ENCODE measurements around the gene NKX6-2.
"Not testable (repeated sequence)": the region's sequence is repeated elsewhere in the genome, so short reads cannot be mapped to it uniquely, and the experiment has no call there.

Gene NKX6-2

DNA sequence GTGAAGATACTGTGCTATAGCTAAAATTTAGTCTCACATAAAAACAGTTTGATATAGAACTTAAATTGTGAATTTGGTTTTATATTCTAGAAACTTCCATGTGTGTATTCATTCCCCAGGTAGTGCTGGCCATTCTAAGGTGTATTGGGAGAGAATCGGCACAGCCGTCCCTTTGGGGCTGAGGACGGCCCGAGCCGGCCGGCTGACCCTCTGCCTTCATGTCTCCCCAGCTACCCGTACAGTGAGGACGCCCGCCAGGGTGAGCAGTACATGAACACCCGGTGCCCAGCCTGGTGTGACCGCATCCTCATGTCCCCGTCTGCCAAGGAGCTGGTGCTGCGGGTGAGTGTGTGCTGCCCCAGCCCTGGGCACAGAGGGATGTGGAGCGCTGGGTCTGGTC is 8.5 kb downstream of the NKX6-2 start:
- FAIRE-seq = no peak

DNA sequence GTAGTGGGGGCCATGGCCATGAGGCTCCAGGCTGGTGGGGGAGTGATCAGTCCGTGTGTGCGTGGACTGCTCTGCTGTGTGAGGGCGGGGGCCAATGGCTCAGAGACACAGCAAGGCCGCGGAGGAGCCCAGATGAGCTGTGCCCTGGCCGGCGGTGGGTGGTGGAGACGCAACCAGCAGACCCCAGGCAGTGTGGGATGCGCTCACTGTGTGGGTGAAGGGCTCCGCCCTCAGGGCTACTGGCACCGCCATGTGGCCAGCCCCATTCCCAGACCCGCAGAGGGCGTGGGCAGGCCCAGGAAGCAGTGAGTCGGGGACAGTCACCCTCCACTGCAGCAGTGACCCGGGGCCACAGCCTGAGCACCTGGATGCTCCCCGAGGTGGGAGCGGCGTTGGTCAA is 9.1 kb downstream of the NKX6-2 start:
- no peak for FAIRE-seq

DNA sequence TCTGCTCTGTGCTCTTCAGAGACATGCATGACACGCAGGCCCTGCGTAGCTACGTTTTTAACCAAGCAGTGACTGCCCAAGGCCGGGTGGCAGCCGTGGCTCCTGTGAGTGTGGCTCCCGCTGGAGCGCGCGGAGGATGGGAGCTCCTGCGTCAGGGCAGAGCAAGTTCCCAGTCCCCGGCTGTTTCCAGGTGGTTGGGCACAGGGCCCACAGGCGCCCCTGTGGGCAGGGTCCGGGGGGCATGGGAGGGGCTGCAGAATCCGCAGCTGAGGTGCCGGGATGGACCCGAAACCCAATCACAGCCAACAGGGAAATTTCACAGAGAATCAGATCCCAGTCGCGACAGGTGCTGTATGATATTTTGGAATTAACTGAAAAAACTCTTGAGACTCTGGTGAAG is 9.8 kb downstream of the NKX6-2 start:
- FAIRE-seq = no peak

DNA sequence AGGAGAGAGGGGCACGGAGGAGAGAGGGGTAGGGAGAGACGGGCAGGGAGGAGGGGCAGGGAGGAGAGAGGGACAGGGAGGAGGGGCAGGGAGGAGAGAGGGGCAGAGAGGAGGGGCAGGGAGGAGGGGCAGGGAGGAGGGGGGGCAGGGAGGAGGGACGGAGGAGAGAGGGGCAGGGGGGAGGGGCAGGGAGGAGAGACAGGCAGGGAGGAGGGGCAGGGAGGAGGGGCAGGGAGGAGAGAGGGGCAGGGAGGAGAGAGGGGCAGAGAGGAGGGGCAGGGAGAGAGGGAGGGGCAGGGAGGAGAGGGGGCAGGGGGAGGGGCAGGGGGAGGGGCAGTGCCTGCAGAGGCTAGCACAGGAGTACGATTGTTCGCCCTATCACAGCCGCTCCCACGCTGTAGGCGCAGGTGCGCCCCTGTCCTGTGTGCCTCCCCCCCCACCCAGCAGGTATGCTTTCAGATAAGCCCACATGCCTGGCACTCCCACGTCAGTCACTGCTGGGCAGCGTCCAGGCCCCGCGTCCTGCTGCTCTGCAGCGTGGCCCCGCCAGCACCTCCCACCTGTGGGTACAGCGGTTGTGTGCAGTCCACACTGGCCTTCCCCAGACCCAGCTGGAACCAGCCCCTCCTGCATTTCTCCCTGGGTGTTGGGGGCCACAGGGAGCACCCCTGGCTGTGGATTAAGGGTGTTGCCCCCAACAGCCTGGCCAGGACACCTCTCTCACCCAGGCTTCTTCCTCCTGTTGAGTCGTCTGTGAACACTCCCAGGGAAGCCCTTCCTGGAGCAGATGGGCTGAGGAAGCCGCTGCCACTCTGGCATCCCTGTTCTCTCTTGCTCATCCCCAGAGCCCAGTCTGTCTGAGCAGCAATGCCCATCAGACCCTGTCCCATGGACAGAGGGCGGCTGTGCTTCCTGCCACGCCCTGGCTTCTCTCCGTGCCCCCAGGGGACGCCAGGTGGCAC is 10.8 kb downstream of the NKX6-2 start:
- FAIRE-seq = no peak

DNA sequence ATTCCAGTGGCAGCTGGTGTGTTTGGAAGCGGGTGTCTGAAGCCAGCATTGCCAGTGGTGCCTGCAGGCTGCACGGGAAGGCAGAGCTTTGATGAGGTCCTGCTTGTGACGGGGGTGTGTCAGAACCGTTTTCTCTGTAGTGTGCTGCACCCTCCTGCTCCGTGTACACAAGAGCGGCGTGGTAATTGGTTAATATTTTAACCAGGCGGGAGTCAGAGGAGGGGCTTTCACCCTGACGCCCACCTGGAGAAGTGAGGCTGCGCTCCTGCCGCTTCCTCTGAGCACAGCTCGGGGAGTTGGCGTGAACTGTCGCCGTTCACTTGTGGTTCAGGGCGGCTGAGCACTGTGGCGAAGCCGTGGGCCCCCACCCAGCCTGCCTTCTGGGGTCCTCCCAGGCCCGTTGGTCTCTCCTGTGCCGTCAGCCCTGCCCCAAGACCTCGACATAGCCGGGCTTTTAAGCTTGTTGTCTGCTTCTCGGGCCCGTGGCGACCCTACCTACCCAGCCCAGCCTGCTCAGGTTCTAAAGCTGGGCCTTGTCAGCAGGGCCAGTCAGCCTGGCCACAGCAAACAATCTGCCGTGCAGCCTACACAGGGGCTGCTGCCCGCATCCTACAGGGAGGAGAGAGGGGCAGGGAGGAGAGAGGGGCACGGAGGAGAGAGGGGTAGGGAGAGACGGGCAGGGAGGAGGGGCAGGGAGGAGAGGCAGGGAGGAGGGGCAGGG is 11.6 kb downstream of the NKX6-2 start:
- FAIRE-seq = no peak

DNA sequence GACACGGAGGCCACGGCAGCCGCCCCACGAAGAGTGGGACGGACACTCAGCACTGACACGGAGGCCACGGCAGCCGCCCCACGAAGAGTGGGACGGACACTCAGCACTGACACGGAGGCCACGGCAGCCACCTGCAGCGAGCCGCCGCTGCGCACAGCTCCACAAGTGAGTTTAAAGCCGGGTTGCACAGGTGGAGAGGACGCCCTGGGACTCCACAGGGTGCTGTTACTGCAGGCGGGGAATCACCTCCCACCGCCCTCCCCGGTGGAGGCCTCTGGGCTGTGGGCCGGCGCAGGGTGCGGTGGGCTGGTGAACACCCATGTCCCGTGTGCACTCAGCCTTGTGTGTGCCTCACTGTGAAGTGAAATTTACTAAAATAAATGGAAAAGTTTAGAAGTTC is 13.1 kb downstream of the NKX6-2 start:
- not testable (repeated sequence) for FAIRE-seq

DNA sequence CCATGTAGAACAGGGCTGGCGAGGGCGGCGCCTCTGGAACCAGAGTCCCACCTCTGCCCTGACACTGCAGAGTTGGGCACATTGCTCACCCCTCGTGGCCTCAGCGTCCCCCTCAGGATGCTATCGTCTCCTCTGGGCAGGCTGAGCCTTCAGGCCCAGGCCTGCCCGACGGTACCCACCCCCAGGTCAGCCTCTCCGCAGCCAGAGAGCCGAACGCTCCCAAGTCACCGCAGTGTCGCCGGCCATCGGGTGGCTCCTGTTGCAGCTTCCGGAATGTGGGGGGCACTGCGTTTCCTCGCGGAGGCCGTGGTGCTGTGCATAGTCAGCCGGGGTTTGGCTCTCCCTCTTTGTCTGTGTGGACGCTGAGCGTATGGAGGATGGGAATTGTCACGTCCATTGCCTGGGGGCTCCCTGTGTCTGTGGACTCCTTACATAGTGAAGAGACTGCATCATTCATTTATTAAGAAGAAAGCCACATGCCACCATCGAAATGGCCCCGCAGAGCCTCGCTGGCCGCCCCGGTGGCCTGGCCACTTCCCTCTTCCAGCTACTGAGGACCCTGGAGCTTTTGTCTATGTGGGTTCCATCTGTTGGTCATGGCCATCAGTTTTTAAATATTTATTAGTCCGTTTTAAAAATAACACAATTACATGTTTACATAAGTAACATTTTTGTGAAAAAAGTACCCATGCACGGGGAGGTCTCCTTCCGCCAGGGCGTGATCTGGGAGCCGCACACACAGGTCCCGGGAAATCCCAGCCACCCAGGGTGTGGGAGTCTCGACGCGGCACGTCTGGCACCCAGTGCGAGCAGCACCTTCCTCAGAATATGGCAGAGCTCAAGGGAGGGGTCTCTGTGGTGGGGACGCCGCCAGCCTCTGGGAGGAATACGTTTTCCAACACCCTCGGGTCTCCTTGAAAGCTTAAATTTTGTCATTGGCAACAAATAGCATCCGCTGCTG is 15.6 kb downstream of the NKX6-2 start:
- FAIRE-seq = no peak

DNA sequence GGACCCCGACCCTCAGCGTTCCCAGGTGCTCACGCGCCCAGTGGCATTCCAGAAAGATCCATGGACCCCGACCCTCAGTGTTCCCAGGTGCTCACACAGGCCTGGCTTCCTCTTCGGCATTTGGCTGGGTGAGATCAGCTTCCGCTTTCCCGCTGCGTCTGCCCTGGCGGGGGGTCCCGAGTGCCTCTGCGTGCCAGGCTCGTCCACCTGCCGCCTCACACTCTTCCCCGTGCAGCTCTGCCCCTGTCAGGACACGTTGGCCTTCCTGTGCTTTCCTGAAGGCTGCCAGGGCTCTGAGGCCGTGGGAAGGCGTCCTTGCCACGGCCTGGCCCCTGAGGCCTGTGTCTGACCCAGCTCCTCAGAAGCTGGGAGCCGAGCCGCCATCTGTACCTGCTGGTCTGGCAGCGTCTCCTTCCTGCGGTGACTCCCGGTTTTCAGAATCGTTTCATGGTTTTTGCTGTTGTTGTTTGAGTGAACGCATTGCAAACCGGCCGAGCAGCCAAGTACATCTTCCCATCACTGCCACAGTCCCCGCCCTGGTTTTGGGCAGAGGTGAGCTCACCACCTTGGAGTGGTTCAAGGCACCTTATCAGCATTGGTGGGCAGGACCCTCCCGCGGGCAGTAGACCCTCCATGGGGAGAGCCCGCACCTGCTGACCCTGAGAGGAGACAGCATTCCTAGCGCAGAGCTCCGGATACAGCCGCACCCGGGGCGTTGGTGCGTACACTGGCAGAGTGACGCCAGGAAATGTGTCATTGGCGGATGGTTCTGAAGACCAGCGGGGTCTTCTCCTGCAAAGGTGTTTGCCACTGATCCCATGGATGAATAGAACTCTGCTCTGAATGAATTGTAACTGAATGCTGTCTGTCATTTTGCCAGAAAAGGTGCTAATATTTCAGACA is 17.4 kb downstream of the NKX6-2 start:
- no peak for FAIRE-seq

DNA sequence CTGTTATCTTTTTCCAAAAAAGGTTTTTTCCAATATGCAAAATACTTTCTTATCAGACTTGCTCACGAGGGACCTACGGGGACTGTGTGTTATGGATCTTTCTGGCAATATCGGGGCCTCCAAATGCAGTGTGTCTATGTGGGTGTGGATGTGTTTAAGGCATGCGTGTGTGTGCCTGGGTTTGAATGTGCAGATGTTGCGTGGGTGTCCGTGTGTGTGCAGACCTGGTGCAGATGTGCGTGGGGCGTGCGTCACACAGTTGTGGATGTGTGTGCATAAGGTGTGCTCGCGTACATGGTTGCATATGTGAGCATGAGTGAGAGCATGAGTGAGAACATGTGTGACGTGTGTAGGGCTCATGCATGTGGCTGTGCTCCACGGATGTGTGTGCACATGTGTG is 19.7 kb downstream of the NKX6-2 start:
- no peak for FAIRE-seq

DNA sequence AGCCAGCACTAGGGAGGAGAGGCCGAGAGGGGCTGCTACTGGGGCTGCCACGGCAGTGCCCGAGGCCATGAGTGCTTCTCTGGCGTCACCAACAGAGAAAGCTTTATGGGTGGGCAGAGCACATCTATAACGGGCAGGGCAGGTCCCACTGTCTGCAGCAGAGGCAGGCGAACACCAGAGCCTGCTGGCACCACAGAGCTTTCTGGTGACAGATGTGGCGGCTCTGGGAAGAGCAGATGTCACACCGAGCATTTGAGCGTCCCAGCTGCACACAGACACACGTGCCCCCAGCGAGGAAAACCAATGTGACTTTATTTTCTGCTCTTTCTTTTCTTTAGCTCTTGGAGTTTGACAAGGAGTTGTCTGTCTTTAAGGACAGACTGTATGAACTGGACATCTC is 20.5 kb downstream of the NKX6-2 start:
- FAIRE-seq = no peak

DNA sequence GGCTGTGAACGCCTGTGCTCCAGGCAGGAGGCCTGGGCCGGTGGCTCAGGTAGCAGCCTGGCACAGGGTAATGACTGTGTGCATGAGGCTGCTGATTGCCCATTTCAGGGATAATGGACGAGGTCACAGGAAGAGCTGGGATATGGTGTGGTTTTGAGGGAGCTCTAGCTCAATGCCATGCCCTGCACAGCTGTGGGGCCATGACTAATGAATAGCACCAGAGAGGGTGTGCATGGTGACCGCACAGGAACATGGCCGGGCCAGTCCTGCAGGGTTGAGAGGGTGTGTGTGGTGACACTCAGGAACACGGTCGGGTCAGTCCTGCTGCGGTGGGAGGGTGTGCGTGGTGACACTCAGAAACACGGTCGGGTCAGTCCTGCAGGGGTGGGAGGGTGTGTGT is 21.8 kb downstream of the NKX6-2 start:
- FAIRE-seq = no peak

DNA sequence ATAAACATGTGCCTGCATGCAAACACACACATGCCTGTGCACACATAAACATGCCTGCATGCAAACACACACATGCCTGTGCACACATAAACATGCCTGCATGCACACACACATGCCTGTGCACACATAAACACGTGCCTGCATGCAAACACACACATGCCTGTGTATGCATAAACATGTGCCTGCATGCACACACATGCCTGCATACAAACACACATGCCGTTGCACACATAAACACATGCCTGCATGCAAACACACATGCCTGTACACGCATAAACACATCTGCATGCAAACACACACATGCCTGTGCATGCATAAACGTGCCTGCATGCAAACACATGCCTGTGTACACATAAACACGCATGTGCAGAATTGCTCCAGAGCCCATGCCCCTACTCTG is 22.4 kb downstream of the NKX6-2 start:
- no peak for FAIRE-seq

DNA sequence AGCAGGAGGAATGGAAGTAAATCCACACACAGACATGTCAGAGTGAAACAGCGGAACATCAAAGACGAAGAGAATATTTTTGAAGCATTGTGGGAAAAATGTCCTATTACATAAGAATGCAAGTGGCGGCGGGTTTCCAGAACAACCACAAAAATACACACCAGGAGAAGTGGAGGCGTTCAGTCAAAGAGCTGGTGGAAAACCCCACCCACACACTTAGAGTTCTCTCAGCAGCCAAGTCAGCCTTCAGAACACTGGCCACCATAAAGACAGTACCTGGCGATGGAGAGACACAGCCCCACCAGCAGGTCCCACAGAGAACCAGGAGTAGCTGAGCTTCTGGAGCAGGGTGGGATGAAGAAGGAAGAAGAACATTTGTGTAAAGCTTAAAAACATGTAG is 23.7 kb downstream of the NKX6-2 start:
- FAIRE-seq = no peak

DNA sequence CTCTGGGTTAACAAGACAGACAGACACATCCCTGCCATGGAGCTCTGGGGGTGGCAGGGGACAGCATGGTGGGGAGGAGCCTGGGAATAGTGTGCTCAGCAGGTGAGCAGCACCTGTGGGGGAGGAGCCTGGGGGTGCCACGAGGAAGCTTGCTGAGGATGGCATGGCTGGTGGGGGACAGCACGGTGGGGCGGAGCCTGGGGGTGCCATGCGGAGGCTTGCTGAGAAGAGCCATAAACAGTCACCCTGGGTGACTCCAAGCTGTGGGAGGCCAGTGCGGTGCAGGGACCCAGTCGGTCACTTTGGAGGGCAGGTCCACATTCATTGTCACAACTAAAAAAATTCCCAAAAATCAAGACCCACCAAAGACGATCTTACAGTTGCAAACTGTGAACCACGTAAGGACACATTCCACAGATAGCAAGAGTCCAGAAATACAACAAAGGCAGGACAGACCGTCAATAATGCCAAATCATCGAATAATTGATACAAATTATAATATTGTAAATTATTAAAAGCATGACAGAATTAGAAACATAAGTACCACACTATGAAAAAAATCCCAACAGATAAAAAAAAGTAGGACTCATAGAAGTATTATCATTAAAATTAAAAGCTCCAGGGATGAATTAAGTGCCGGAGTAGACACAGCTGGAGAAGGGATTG is 24.4 kb downstream of the NKX6-2 start:
- no peak for FAIRE-seq

DNA sequence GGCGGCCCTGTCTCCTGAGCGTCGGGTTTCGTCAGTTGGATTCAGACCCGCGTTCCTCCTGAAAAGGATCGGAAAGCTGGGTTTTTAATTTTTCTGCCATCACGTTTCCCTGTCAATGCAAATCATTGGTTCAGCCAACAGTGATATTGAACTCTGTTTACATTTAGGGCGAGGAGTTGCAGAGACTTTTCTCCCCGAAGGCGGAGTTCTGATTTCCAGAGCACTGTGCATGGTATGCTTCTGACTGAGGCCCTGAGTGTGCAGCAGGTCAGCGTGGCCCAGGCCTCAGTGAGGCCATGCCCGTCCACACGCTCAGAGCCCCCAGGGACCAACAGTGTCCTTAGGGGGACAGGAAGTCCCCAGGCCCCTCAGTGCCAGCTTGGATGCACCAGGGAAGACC is 27.1 kb downstream of the NKX6-2 start:
- FAIRE-seq = no peak

DNA sequence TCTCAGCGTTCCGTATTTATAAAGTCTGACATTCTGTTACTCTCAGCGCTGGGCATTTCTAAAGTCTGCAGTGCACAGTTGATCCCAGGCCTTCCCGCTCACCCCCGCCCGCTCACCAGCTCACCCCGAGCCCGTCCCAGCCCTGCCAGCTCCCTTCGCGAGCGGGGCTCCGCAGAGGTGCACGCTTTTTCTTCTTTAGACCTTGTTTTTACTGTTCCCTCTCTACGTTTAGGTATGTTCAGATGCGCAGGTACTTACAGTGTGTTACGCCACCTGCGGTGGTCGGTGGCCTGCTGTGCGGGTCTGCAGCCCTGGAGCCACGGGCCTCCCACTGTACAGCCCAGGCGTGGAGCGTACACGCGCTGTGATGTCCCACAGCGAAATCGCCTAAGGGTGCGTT is 28.8 kb downstream of the NKX6-2 start:
- FAIRE-seq = no peak

DNA sequence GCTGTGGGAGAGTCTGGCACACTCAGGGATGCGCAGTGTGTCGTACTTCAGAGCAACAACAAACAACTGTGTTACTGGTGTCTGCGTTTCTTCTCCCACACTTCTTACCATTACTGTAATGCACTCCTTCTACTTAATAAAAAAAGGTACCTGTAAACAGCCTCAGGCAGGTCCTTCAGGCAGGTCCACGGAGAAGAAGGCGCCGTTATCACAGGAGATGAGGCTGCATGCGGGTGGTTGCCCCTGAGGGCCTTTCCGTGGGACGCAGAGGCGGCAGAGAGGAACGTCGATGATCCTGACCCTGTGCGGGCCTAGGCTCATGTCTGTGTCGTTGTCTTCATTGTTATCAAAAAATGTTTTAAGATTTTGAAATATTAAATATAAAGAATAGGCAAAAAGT is 29.4 kb downstream of the NKX6-2 start:
- no peak for FAIRE-seq

DNA sequence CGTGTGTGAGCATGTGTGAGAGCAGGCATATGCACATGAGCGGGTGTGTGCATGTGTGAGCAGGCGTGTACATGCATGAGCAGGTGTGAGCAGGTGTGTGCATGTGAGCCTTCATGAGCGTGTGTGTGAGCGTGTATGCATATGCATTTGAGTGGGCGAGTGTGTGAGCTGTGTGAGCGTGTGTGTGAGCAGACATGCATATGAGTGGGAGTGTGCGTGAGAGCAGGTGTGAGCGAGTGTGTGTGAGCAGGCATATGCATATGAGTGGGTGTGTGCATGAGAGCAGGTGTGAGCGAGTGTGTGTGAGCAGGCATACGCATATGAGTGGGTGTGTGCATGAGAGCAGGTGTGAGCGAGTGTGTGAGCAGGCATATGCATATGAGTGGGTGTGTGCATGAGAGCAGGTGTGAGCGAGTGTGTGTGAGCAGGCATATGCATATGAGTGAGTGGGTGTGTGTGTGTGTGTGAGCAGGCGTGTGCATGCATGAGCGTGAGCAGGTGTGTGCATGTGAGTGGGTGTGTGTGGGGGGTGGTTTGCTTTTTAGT is 30.7 kb downstream of the NKX6-2 start:
- no peak for FAIRE-seq

DNA sequence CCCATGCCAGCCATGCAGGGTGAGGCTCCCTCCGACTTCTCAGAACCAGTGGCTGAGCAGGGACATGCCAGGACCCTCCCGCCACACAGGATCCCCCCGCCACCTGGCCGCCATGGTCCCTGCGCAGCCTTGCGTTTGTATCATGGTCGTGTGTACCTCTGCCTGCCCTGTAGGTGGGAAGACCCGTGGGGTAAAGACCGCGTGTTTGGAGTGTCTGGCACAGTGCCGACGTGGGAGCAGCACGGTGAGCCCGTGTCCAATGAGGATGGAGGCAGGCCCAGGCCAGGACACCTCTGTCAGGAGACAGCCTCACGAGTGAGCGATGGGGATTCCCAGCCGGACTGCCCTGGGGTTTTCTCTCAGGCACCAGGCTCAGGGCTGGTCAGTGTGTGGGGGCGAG is 31.9 kb downstream of the NKX6-2 start:
- FAIRE-seq = no peak

DNA sequence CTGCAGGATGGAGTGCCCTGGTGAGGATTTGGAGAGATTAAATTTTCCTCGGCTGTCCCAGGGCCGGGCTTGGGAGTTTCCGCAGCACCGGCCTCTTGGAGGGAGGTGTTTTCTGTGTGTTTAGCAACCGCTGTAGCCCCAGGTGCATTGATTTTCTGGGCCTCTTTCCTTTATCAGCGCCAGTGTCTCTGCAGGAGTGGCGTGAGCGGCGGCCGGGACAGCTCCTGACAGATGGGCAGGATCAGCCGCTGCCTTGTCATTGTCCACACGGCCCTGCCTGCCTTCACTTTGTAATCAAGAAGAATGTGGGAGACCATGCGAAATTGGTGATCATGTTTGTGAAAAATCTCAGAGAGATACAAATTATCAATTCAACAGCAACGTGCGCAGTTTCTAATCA is 32.4 kb downstream of the NKX6-2 start:
- FAIRE-seq = no peak

DNA sequence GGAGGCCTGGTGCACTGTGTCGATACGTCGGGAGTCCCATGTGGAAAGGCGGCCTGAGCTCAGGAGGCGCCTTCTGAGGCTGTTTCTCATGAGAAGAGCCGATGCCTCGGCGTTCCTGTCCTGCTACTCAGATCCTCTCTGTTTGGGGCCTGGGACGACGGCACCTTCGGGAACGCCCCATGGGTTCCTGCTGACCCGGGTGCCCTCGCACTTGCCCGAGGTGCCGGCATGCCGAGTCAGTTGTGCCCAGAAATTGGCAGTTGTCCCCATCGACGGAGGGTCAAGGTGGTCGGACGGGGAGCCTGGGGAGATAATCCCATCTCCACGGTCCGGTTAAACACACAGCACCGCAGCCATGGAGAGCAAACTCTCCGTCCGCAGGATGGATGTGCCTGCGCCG is 33.0 kb downstream of the NKX6-2 start:
- no peak for FAIRE-seq
